OCI-LY7 (cell line): ENCODE measurements around the gene TLE3. TPM values are rescaled to one million over a fixed set of nuclear protein-coding genes. Genes with fewer than 3 reads are reported as not detected.
"Not testable (repeated sequence)": the region's sequence is repeated elsewhere in the genome, so short reads cannot be mapped to it uniquely, and the experiment has no call there.

Experiments used
- BruUV-seq: library from RNA; stranded (reverse); fragments of 400-500 nt; replicated peaks from 2 replicates; lab custom pipeline; 2021; lab: Mats Ljungman, UMichigan
- CTCF ChIA-PET: fragments of 300-600 bp; sonication (Branson Sonifier 250); formaldehyde crosslinking; loops from one replicate; lab custom pipeline; 2022; ENCODE audit warnings: antibody characterized with exemption; ENCODE audit not compliant: unreplicated experiment; lab: Charles Lee
- POLR2A ChIA-PET: fragments of 300-600 bp; sonication (Branson Sonifier 250); formaldehyde crosslinking; loops from one replicate; lab custom pipeline; 2022; ENCODE audit warnings: antibody characterized with exemption; lab: Charles Lee
- DNase-seq: peaks from one replicate; pipeline ENCODE4 v3.0.0-alpha.2; 2015; ENCODE audit warnings: low spot score
- H2AFZ ChIP-seq: fragments of 200-600 bp; sonication (generic), shearing (Covaris generic); 2 replicates; pipeline ENCODE4 v1.6.1; 2014; ENCODE audit warnings: mild to moderate bottlenecking, antibody characterized with exemption, low read length, moderate library complexity
- H3K27ac ChIP-seq: fragments of 200-600 bp; sonication (generic); 2 replicates; pipeline ENCODE4 v1.5.1; 2014; ENCODE audit warnings: mixed run types, low read depth, mild to moderate bottlenecking, moderate library complexity, low read length, inconsistent platforms; ENCODE audit not compliant: poor library complexity, severe bottlenecking
- H3K36me3 ChIP-seq: fragments of 200-600 bp; sonication (generic); 2 replicates; pipeline ENCODE4 v1.6.1; 2014; ENCODE audit warnings: mild to moderate bottlenecking, antibody characterized with exemption, low read length, moderate library complexity, mixed read lengths; ENCODE audit not compliant: insufficient read depth
- H3K4me1 ChIP-seq: fragments of 200-600 bp; sonication (generic); 2 replicates; pipeline ENCODE4 v1.5.1; 2014; ENCODE audit warnings: mild to moderate bottlenecking, low read length; ENCODE audit not compliant: insufficient read depth, poor library complexity, severe bottlenecking
- H3K4me2 ChIP-seq: fragments of 200-600 bp; sonication (generic); 2 replicates; pipeline ENCODE4 v1.6.1; 2014; ENCODE audit warnings: mild to moderate bottlenecking, low read length
- H3K4me3 ChIP-seq: fragments of 200-600 bp; sonication (generic); 2 replicates; pipeline ENCODE4 v1.5.1; 2014; ENCODE audit warnings: mild to moderate bottlenecking, low read depth, low read length; ENCODE audit not compliant: poor library complexity, severe bottlenecking
- H3K79me2 ChIP-seq: fragments of 200-600 bp; sonication (generic); 2 replicates; pipeline ENCODE4 v1.6.1; 2016; ENCODE audit warnings: low read depth, mild to moderate bottlenecking, low read length, moderate library complexity, mixed read lengths; ENCODE audit not compliant: insufficient read depth
- H3K9me2 ChIP-seq: fragments of 200-600 bp; sonication (generic); 2 replicates; pipeline ENCODE4 v1.6.1; 2016; ENCODE audit warnings: mild to moderate bottlenecking, low read length, mixed read lengths; ENCODE audit not compliant: insufficient read depth
- H3K9me3 ChIP-seq: fragments of 200-600 bp; sonication (generic); 2 replicates; pipeline ENCODE4 v1.6.1; 2014; ENCODE audit warnings: mild to moderate bottlenecking, mixed run types, low read length, mixed read lengths
- H4K20me1 ChIP-seq: fragments of 200-600 bp; sonication (generic); 2 replicates; pipeline ENCODE4 v1.6.1; 2014; ENCODE audit warnings: mild to moderate bottlenecking, antibody characterized with exemption, low read length, moderate library complexity, mixed read lengths; ENCODE audit not compliant: insufficient read depth
- CTCF ChIP-seq: fragments of 200-600 bp; sonication (generic); conservative IDR thresholded peaks from 2 replicates; pipeline ENCODE4 v1.5.1; 2014; ENCODE audit warnings: mild to moderate bottlenecking, antibody characterized with exemption, low read length, moderate library complexity, mixed read lengths
- EZH2phosphoT487 ChIP-seq: fragments of 200-600 bp; sonication (generic); IDR thresholded peaks from 2 replicates; pipeline ENCODE4 v1.6.1; 2018; ENCODE audit warnings: low read depth, borderline replicate concordance, mild to moderate bottlenecking, mixed run types, antibody characterized with exemption, low read length, moderate library complexity, mixed read lengths
- intact Hi-C: fragments of 100-400 bp; cut with micrococcal nuclease; formaldehyde crosslinking; loops from one replicate; pipeline ENCODE4 v1.10.0; 2022; ENCODE audit not compliant: unreplicated experiment
- total RNA-seq, 2 experiments: library from RNA; depleted of rRNA in 1 of 2; stranded (reverse); fragments of >200 nt in 1 of 2; shearing (Covaris generic) in 1 of 2; gene quantifications; 2 replicates each; pipeline ENCODE4 v1.2.3, GENCODE V29; 2014 to 2022

The TLE3 gene
- total RNA-seq, 2 experiments from 2014 or later, result 31.9 to 37.9 TPM

GRCh38 chr15:70114221-70114620, 16.5 kb upstream of the TLE3 start:
- CTCF ChIA-PET, result no interaction called here
- Histone ChIP-seq H3K9me2 (no peaks in the 10 kb centered on the region), H3K36me3 (no peaks in the 10 kb centered on the region), H3K9me3 (no peaks in the 10 kb centered on the region), H2AFZ (no peak overlapping the region), H3K79me2 (no peaks in the 10 kb centered on the region), H3K4me1 (peaks cover 9% of the 10 kb centered on the region), H4K20me1 (no peaks in the 10 kb centered on the region), H3K4me2 (no peak overlapping the region), H3K27ac (no peak overlapping the region), H3K4me3 (no peak overlapping the region)
- no TSS peak for BruUV-seq
- intact Hi-C loops, result no loop called here
- TF ChIP-seq EZH2phosphoT487, result no peak
- no peak for TF ChIP-seq CTCF
- no peak for DNase-seq
- POLR2A ChIA-PET, result no interaction called here

GRCh38 chr15:70113304-70113700, 15.6 kb upstream of the TLE3 start:
- Histone ChIP-seq H3K36me3 (no peaks in the 10 kb centered on the region), H3K9me2 (no peaks in the 10 kb centered on the region), H2AFZ (no peak overlapping the region), H3K4me1 (peaks cover 9% of the 10 kb centered on the region), H3K4me3 (no peak overlapping the region), H3K27ac (no peak overlapping the region), H3K9me3 (no peaks in the 10 kb centered on the region), H3K79me2 (no peaks in the 10 kb centered on the region), H4K20me1 (no peaks in the 10 kb centered on the region), H3K4me2 (no peak overlapping the region)
- no peak for TF ChIP-seq EZH2phosphoT487
- no peak for TF ChIP-seq CTCF
- ChIA-PET POLR2A (no interaction called here), CTCF (no interaction called here)
- BruUV-seq, result no TSS peak
- intact Hi-C loops, result no loop called here
- DNase-seq, result no peak

GRCh38 chr15:70112572-70113303, 15.0 kb upstream of the TLE3 start:
- intact Hi-C loops, result not testable (repeated sequence)

More at GRCh38 chr15:70112572-70113303, 15.0 kb upstream of the TLE3 start:
- H3K4me1 ChIP-seq, H3K4me2 ChIP-seq, POLR2A ChIA-PET, DNase-seq, H3K36me3 ChIP-seq, H3K9me3 ChIP-seq, CTCF ChIA-PET, H3K9me2 ChIP-seq, H3K4me3 ChIP-seq, H3K27ac ChIP-seq, H2AFZ ChIP-seq, BruUV-seq, H3K79me2 ChIP-seq, H4K20me1 ChIP-seq: not testable (repeated sequence)
